ENCODE measurements around the gene KCNJ1.

- TF ChIP-seq CTCF (conservative IDR thresholded peaks at IDR 0.05 in 1 of 2, IDR thresholded peaks at IDR 0.05 in 1 of 2; ENCODE audit: low read depth in 1 of 2, low read length in 2 of 2) (no peak), EZH2 (IDR thresholded peaks at IDR 0.05; ENCODE audit: low read length, missing control alignments) (no peak)
Observed at GRCh38 chr11:128877726-128878125, 10.6 kb upstream of the KCNJ1 start.
